Upper lobe of left lung (tissue), 4 donors: ENCODE data around the gene DIAPH1.

Experiments
- CTCF ChIP-seq, 6 experiments: fragments of 450-650 bp in 4 of 6; fragments of 200-600 bp in 2 of 6; sonication (generic) in 2 of 6; IDR thresholded peaks; one replicate each; pipeline ENCODE4 v1.5.1; 2016 to 2019; ENCODE audit warnings: antibody characterized with exemption in 6 of 6
- POLR2A ChIP-seq, 4 donors: fragments of 450-650 bp; IDR thresholded peaks; one replicate each; pipeline ENCODE4 v1.5.1; 2016 to 2017; ENCODE audit warnings: antibody characterized with exemption in 4 of 4, mild to moderate bottlenecking in 2 of 4

- no peak for TF ChIP-seq CTCF (IDR thresholded peaks at IDR 0.05)
- no peak for TF ChIP-seq POLR2A (IDR thresholded peaks at IDR 0.05)
These were observed 48.1 kb downstream of the DIAPH1 start for GRCh38 chr5:141570655-141571054.
